Gastroesophageal sphincter (tissue), 3 donors: ENCODE measurements around the gene MAN2B2.

ENCODE experiments used
- EP300 ChIP-seq: sonication (generic); formaldehyde crosslinking; IDR thresholded peaks from one replicate; pipeline ENCODE4 v1.6.1; 2017; ENCODE audit warnings: antibody characterized with exemption, mild to moderate bottlenecking
- POLR2A ChIP-seq, 2 donors: fragments of 450-650 bp; IDR thresholded peaks; one replicate each; pipeline ENCODE4 v1.6.1; 2017; ENCODE audit warnings: antibody characterized with exemption in 2 of 2, mild to moderate bottlenecking in 2 of 2, moderate library complexity in 1 of 2
- POLR2AphosphoS5 ChIP-seq: sonication (generic); formaldehyde crosslinking; IDR thresholded peaks from one replicate; pipeline ENCODE4 v1.6.1; 2017; ENCODE audit warnings: antibody characterized with exemption
- TF ChIP-seq, protein P1 (sequence below), 4 experiments: fragments of 200-600 bp in 2 of 4; fragments of 450-650 bp in 2 of 4; sonication (generic) in 1 of 4; IDR thresholded peaks; one replicate each; pipeline ENCODE4 v1.5.1; 2017 to 2019; ENCODE audit warnings: antibody characterized with exemption in 4 of 4, mild to moderate bottlenecking in 2 of 4, moderate library complexity in 2 of 4

DNA sequence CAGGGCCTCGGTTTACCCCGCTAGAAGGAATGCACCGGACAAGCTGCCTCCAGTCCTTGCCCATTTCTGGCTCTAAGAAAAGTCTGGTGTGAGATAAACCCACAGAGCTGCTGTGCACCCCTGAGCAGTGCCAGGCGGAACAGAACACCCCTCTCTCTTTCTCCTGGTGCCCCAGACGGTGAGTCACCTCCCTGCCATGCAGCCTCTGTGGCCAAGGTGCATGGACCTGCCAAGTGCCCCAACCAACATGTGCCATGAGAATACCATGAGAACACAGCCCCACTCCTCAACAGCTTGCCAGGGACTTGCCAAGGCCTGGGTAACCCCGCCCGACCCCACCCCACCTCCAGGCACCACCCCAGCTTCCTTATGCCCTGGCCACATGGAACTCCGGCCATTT, 47.7 kb upstream of the MAN2B2 start:
- TF ChIP-seq, protein P1, sequence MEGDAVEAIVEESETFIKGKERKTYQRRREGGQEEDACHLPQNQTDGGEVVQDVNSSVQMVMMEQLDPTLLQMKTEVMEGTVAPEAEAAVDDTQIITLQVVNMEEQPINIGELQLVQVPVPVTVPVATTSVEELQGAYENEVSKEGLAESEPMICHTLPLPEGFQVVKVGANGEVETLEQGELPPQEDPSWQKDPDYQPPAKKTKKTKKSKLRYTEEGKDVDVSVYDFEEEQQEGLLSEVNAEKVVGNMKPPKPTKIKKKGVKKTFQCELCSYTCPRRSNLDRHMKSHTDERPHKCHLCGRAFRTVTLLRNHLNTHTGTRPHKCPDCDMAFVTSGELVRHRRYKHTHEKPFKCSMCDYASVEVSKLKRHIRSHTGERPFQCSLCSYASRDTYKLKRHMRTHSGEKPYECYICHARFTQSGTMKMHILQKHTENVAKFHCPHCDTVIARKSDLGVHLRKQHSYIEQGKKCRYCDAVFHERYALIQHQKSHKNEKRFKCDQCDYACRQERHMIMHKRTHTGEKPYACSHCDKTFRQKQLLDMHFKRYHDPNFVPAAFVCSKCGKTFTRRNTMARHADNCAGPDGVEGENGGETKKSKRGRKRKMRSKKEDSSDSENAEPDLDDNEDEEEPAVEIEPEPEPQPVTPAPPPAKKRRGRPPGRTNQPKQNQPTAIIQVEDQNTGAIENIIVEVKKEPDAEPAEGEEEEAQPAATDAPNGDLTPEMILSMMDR (IDR thresholded peaks at IDR 0.05): no peak
- TF ChIP-seq POLR2A (IDR thresholded peaks at IDR 0.05) (no peak), POLR2AphosphoS5 (no peak), EP300 (no peak)
